HG03460 (cell line): ENCODE measurements around the gene CNTNAP5.

Experiments used
- ATAC-seq: cut with Tn5 transposase; IDR thresholded peaks from one replicate; pipeline ENCODE4 v1.9.1; 2021; ENCODE audit not compliant: unreplicated experiment

Gene CNTNAP5

GRCh38 chr2:124151691-124152090 lies 126.6 kb downstream of the CNTNAP5 start:
- ATAC-seq, result no peak

GRCh38 chr2:124153713-124154112 lies 128.6 kb downstream of the CNTNAP5 start:
- no peak for ATAC-seq

GRCh38 chr2:124159166-124159565 lies 134.1 kb downstream of the CNTNAP5 start:
- ATAC-seq, result no peak

GRCh38 chr2:124161542-124161941 lies 136.5 kb downstream of the CNTNAP5 start:
- ATAC-seq, result no peak

GRCh38 chr2:124162256-124162655 lies 137.2 kb downstream of the CNTNAP5 start:
- ATAC-seq, result no peak

- ATAC-seq, result no peak
Measured at GRCh38 chr2:124163840-124164239, 138.8 kb downstream of the CNTNAP5 start.

GRCh38 chr2:124165698-124166097 lies 140.6 kb downstream of the CNTNAP5 start:
- no peak for ATAC-seq

- no peak for ATAC-seq
Measured at GRCh38 chr2:124171472-124172063, 146.5 kb downstream of the CNTNAP5 start.

GRCh38 chr2:124178719-124179118 lies 153.6 kb downstream of the CNTNAP5 start:
- ATAC-seq, result no peak

- ATAC-seq, result no peak
Measured at GRCh38 chr2:124180635-124181034, 155.5 kb downstream of the CNTNAP5 start.

GRCh38 chr2:124186801-124187200 lies 161.7 kb downstream of the CNTNAP5 start:
- ATAC-seq, result no peak

- ATAC-seq, result no peak
Measured at GRCh38 chr2:124187948-124188347, 162.9 kb downstream of the CNTNAP5 start.

- no peak for ATAC-seq
Measured at GRCh38 chr2:124193706-124194105, 168.6 kb downstream of the CNTNAP5 start.

GRCh38 chr2:124201713-124202112 lies 176.6 kb downstream of the CNTNAP5 start:
- no peak for ATAC-seq

GRCh38 chr2:124209441-124209840 lies 184.4 kb downstream of the CNTNAP5 start:
- no peak for ATAC-seq

- no peak for ATAC-seq
Measured at GRCh38 chr2:124211461-124211860, 186.4 kb downstream of the CNTNAP5 start.

- ATAC-seq, result no peak
Measured at GRCh38 chr2:124213977-124214587, 189.0 kb downstream of the CNTNAP5 start.

- no peak for ATAC-seq
Measured at GRCh38 chr2:124246170-124246569, 221.1 kb downstream of the CNTNAP5 start.

- ATAC-seq, result no peak
Measured at GRCh38 chr2:124248386-124248785, 223.3 kb downstream of the CNTNAP5 start.

GRCh38 chr2:124250433-124250832 lies 225.3 kb downstream of the CNTNAP5 start:
- ATAC-seq, result no peak

GRCh38 chr2:124254621-124255020 lies 229.5 kb downstream of the CNTNAP5 start:
- ATAC-seq, result no peak

- no peak for ATAC-seq
Measured at GRCh38 chr2:124257120-124257519, 232.0 kb downstream of the CNTNAP5 start.
